DLD1 (cell line): ENCODE data around the gene C19orf12.
"Not testable (repeated sequence)": the region's sequence is repeated elsewhere in the genome, so short reads cannot be mapped to it uniquely, and the experiment has no call there.

ENCODE experiments used
- in situ Hi-C: cut with HindIII; loops from 2 replicates; pipeline ENCODE4 v1.10.0; 2017; ENCODE audit warnings: low sequenced_read_pairs

Gene C19orf12

DNA sequence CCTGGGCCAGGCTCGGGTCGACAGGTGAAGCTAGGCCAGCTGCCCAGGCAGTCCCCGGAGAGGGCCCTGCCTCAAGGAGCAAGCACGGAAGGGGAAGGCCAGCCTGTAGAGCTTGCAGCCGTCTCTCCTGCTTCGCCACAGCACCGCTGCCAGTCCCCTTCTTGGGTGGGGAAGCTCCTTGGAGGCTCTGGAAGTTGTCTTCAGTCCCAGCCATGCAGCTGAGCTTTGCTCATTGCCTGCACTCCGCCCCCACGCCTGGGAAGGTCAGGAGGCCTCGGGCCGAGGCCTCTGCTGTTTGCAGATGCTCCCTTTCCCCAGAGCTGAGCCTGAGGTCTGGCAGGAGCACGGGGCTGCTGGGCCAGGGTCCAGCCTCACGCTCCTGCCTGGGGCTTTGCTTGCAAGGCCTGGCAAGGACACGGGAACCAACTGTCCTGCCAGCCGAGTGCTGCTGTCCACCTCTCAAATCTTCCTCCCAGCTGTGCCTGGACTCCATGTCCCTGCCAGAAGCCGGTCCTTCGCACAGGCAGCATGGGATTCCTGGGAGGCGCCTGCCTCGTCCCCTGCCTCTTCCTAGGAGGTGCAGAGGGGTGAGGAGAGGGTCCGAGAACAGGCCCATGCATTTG is 36.5 kb downstream of the C19orf12 start:
- in situ Hi-C loops = no loop called here

- in situ Hi-C loops = no loop called here
Observed at GRCh38 chr19:29677001-29677817, 37.9 kb downstream of the C19orf12 start.

DNA sequence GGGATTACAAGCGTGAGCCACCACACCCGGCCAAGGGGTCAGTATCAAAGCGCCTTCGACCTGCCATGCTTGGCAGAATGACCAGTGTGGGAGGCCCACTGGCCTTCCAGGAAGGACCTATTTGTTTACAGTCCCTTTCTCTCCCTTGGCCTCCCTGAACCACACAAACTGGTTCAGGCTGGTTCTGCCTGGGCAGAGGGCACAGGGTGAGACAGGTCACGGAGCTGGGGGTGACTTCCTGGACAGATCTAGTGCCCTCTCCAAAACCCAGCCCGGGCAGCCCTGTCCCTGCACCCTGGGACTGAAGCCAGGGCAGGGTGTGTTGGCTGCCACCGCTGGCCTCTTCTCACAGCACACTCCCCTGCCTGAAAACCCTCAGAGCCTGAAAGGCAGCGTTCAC is 38.5 kb downstream of the C19orf12 start:
- in situ Hi-C loops = no loop called here

DNA sequence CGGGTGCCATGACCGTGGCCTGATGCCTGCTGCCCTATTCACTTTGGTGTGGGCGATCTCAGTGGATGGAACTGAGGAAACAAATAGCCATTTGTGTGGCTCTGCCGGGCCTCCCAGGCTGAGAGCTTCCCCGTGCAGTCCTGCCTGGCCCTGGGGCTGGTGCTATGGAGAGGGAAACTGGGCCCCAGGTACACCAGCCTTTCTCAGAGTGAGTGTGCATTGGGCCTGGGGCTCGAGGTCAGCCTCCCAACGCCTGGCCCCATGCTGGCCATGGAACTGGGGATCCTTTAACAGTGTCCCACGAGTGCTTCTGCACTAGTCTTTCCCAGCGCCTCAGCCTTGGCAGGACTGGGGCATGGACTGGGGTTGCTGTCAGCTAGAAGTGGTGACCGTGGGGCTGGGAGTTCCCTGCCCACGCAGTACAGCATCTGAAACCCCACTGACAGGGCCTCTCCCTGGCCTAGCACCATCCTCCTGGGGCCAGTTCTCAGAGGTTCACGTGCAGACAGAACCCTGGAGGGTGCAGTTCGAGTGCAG is 39.3 kb downstream of the C19orf12 start:
- in situ Hi-C loops = no loop called here

DNA sequence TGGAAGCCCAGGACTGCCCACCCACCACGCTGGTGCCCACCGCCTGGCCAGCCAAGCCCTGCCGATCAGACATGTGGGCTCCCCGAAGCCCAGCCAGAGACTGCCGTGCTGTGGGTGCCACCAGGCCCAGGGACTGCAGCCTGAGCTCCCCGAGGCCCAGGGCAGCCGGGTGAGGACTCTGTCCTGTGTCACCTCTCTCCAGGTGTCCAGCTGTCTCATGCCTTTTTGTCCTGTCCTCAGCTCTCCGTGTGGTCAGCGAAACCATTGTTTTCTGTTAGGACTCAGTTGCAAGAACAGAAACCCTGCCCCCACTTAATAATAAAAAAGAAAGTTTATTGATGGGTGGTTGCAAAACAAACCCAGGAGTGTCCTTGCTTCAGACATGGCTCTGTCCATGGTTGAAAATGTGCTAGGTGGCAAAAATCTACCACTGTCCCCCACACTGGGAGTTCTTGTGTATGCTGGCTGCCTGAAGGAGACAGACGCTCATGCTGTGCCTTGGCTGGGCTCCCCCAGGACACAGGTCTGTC is 39.9 kb downstream of the C19orf12 start:
- in situ Hi-C loops = no loop called here

- in situ Hi-C loops = no loop called here
Observed at GRCh38 chr19:29674374-29675119, 40.5 kb downstream of the C19orf12 start.

DNA sequence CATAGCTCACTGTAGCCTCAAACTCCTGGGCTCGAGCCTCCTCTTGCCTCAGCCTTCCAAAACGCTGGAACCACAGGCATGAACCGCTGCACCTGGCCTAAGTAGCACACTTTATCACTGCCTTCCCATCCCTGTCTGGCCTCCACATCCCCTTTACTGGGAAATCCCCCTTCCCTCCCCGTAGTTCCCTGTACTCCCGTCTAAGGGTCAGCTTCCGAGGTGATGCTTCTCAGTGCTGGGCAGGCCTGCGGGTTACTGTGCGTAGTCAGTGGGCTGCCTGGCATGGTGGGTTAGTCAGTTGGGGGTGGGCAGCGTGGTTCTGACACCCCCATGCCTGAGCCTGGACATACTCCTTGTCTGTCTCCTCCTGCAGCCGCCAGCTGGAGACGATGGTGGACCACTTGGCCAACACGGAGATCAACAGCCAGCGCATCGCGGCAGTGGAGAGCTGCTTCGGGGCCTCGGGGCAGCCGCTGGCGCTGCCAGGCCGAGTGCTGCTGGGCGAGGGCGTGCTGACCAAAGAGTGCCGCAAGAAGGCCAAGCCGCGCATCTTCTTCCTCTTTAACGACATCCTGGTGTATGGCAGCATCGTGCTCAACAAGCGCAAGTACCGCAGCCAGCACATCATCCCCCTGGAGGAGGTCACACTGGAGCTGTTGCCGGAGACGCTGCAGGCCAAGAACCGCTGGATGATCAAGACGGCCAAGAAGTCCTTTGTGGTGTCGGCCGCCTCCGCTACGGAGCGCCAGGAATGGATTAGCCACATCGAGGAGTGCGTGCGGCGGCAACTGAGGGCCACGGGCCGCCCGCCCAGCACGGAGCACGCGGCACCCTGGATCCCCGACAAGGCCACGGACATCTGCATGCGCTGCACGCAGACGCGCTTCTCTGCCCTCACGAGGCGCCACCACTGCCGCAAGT is 41.4 kb downstream of the C19orf12 start:
- in situ Hi-C loops = no loop called here

GRCh38 chr19:29672933-29673336 is 42.1 kb downstream of the C19orf12 start:
- in situ Hi-C loops = no loop called here

DNA sequence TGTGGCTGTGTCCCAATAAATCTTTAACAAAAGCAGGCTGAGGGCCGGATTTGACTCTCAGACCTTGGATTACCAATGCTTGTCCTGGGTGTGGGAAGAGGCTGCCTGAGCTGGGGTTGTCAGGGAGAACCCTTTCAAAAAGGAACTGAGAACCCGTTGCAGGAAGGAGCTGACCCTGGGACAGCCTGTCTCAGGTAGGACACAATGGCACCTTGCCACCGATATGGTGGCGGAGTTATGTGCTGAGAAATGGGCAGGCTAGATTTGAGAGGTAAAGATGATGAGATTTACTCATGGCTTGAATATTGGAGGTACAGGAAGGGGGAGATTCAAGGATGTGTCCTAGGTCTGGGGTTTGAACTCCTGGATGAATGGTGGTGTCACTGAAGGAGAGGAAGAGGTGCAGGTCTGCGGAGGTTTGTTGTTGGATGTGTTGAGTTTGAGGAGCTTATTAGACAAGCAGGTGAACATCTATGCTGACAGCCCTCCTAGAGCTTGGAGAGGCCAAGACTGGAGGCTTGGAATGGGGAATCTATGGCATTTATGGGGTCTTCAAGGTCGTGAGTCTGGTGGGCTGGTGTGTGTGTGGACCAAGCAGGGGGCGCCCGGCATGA is 42.6 kb downstream of the C19orf12 start:
- in situ Hi-C loops = no loop called here

- in situ Hi-C loops = no loop called here
Observed at GRCh38 chr19:29671393-29672160, 43.5 kb downstream of the C19orf12 start.

GRCh38 chr19:29671026-29671392 is 44.1 kb downstream of the C19orf12 start:
- in situ Hi-C loops = not testable (repeated sequence)

GRCh38 chr19:29670255-29670654 is 44.8 kb downstream of the C19orf12 start:
- in situ Hi-C loops = no loop called here

DNA sequence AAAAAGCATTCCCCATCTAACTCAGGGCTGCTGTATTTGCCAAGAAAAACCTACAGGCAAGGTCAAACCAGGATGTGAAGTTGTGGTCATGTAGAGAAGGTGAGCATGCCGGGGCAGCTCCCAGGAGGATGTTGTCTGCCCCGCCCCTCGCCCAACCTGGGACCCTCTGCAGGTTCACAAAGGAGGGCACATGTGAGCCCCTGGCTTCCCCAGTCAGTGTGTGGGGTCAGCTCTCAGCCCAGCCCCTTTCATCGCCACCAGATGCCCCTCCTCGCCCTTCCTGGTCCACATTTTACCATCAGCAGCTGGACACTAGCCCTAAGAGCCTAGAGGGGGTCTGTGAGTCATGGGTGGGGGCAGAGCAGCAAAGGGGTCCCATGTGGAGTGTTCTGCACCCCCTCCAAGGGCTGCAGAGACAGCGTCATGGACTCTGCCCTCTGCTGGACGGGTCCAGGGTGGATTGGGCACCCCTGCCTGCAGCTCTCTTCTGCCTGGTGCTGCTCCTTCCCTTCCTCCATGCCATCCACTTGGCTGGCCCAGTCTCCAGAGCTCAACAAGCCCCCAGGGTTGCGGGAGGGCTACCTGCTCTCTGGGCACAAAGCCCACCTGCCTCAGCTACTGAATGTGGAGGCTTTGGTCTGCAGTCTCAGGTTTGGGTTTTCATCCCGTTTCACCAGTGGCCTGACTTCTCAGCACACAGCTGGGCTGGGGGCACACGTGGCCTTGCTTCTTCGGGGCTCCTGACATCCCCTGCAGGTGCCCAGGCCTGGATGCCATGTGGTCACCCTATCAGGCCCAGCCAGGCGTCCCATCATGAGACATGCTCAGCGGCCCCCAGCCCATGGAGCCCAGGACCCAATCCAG is 46.1 kb downstream of the C19orf12 start:
- in situ Hi-C loops = no loop called here

DNA sequence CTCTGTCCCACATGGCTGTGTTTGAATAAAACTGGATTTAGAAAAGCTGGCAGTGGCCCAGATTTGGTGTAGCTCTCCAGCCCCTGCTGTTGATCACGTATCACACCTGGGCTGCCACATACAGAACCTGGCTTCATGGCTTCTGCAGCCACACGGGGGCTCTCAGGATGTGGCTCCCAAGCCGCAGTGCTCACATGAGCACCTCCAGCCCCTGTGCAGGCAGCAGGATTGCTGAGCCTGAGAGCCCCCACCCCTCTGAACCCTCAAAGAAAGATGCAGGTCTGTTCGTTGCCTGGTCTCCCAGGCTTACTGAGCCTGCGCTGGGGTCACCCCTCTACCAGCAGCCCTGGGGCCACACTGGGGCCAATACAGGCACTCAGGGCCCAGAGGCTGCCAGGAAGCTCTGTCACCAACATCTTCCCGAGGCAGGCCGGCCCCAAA is 47.1 kb downstream of the C19orf12 start:
- in situ Hi-C loops = no loop called here

DNA sequence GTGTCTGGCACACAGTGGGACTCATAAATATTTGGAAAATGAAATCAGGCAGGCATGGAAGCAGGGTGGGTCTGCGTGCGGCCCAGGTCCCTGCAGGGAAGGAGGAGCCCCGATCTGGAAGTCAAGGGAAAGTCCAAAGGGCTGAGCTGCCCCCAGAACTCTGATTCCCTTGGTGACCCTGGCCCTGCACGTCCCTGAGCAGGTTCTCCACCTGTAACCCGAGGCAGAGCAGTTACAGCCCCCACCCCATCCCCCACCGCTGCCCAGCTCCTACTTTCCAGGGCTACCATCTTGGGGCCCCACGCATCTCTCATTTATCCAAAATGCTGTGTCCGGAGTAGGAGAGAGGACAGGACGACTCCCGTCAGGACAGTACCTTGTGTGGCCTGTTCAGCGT is 47.7 kb downstream of the C19orf12 start:
- in situ Hi-C loops = no loop called here

DNA sequence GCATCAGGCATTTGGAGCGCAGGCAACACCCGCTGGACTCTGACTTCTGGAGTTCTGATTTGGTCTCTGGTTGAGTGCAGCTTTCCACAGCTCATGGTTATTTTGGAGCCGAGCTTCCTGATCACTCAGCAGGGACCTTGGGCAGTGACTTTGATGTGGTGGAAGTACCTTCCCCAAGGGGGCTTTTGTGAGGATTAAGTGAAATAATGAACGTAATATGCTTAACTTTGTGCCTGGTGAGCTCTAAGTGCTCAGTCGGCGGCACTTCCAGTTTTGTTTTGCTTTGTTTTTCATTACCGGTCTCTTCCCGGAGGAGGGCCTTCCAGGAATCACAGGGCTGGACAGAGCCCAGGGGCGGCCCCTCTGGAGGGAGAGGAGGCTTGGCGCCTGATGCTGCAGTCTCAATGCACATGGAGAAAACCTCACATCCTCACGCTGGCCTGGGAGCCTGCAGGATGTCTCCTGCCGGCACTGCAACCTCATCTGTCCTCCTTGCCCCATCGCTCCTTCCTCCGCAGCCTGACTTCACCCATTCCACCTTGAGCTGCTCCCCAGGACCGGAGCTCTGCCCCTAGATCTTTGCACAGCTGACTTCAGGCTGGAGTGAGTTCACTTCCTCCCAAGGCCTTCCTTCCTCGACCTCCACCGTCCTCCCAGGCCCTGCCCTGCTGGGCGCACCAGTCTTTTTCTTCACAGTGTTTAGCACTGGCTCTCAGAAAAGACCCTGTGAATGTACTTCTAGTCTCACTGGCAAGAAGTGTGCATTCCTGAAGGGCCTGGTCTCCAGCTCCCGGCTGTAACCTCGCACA is 48.3 kb downstream of the C19orf12 start:
- in situ Hi-C loops = no loop called here

GRCh38 chr19:29665826-29666577 is 49.1 kb downstream of the C19orf12 start:
- in situ Hi-C loops = no loop called here
